SHP77 treated with DMSO at 0.1 percent for 48 hours (cell line): ENCODE results near the gene SLN.
"Not testable (repeated sequence)": the region's sequence is repeated elsewhere in the genome, so short reads cannot be mapped to it uniquely, and the experiment has no call there.

ENCODE experiments used
- DNase-seq: peaks from one replicate; lab custom pipeline; 2025; lab: John Stamatoyannopoulos, UW

The SLN gene

GRCh38 chr11:107711861-107712755 lies at the start of gene SLN:
SLN (minus strand) TSS chr11:107712056.
- DNase-seq: no peak

GRCh38 chr11:107758719-107759355 lies 47.0 kb upstream of the SLN start:
- DNase-seq: not testable (repeated sequence)

- DNase-seq: no peak
These were observed 45.8 kb upstream of the SLN start for GRCh38 chr11:107757661-107758060.

GRCh38 chr11:107756553-107756952 lies 44.7 kb upstream of the SLN start:
- DNase-seq: no peak

GRCh38 chr11:107752949-107753822 lies 41.3 kb upstream of the SLN start:
- DNase-seq: no peak

- DNase-seq: no peak
These were observed 40.7 kb upstream of the SLN start for GRCh38 chr11:107752508-107752907.

- DNase-seq: no peak
These were observed 39.2 kb upstream of the SLN start for GRCh38 chr11:107751082-107751481.

- DNase-seq: no peak
These were observed 38.5 kb upstream of the SLN start for GRCh38 chr11:107750313-107750712.

GRCh38 chr11:107747622-107748021 lies 35.8 kb upstream of the SLN start:
- no peak for DNase-seq

GRCh38 chr11:107744736-107745135 lies 32.9 kb upstream of the SLN start:
- DNase-seq: no peak

- DNase-seq: no peak
These were observed 31.3 kb upstream of the SLN start for GRCh38 chr11:107743191-107743590.

GRCh38 chr11:107741044-107741823 lies 29.4 kb upstream of the SLN start:
- no peak for DNase-seq

GRCh38 chr11:107740271-107740670 lies 28.4 kb upstream of the SLN start:
- no peak for DNase-seq

GRCh38 chr11:107736546-107736945 lies 24.7 kb upstream of the SLN start:
- DNase-seq: no peak

GRCh38 chr11:107733518-107733917 lies 21.7 kb upstream of the SLN start:
- no peak for DNase-seq

GRCh38 chr11:107732689-107733051 lies 20.8 kb upstream of the SLN start:
- DNase-seq: no peak

GRCh38 chr11:107731941-107732688 lies 20.3 kb upstream of the SLN start:
- no peak for DNase-seq

GRCh38 chr11:107722662-107723061 lies 10.8 kb upstream of the SLN start:
- no peak for DNase-seq

GRCh38 chr11:107721207-107721606 lies 9.4 kb upstream of the SLN start:
- no peak for DNase-seq

- no peak for DNase-seq
These were observed 8.5 kb upstream of the SLN start for GRCh38 chr11:107720303-107720774.
